A673 (cell line): ENCODE results near the gene ABCC10. TPM values are rescaled to one million over a fixed set of nuclear protein-coding genes. Genes with fewer than 3 reads are reported as not detected.

ENCODE experiments used
- BruUV-seq: library from RNA; stranded (reverse); fragments of 400-500 nt; replicated peaks from 2 replicates; lab custom pipeline; 2021; lab: Mats Ljungman, UMichigan
- CTCF ChIA-PET: fragments of 300-600 bp; sonication (Branson Sonifier 250); formaldehyde crosslinking; loops from one replicate; lab custom pipeline; 2022; ENCODE audit warnings: antibody characterized with exemption; lab: Charles Lee
- POLR2A ChIA-PET: fragments of 300-600 bp; sonication (Branson Sonifier 250); formaldehyde crosslinking; loops from one replicate; lab custom pipeline; 2022; ENCODE audit warnings: antibody characterized with exemption; ENCODE audit not compliant: low non-redundant PET; lab: Charles Lee
- DNase-seq: peaks from one replicate; pipeline ENCODE4 v3.0.0-alpha.2; 2015; ENCODE audit warnings: low spot score
- H3K27ac ChIP-seq: fragments of 200-600 bp; sonication (generic); 2 replicates; pipeline ENCODE4 v1.5.1; 2016; ENCODE audit warnings: mixed run types, low read depth, mild to moderate bottlenecking, mixed read lengths, antibody characterized with exemption, low read length; ENCODE audit not compliant: poor library complexity, severe bottlenecking
- H3K27me3 ChIP-seq: fragments of 200-600 bp; sonication (generic); replicated peaks from 2 replicates; pipeline ENCODE4 v1.6.1; 2017; ENCODE audit warnings: mixed run types, low read depth, mild to moderate bottlenecking, mixed read lengths, antibody characterized with exemption, low read length; ENCODE audit not compliant: insufficient read depth, poor library complexity
- H3K36me3 ChIP-seq: fragments of 200-600 bp; sonication (generic); 2 replicates; pipeline ENCODE4 v1.6.1; 2016; ENCODE audit warnings: mixed run types, mild to moderate bottlenecking, mixed read lengths, antibody characterized with exemption, low read length; ENCODE audit not compliant: insufficient read depth, poor library complexity, severe bottlenecking
- H3K4me1 ChIP-seq: fragments of 200-600 bp; sonication (generic); 2 replicates; pipeline ENCODE4 v1.6.1; 2017; ENCODE audit warnings: mixed run types, mild to moderate bottlenecking, mixed read lengths, antibody characterized with exemption, low read length; ENCODE audit not compliant: insufficient read depth, poor library complexity, severe bottlenecking
- H3K4me3 ChIP-seq: fragments of 200-600 bp; sonication (generic); 2 replicates; pipeline ENCODE4 v1.5.1; 2016; ENCODE audit warnings: low read depth, mixed run types, mild to moderate bottlenecking, mixed read lengths, low read length; ENCODE audit not compliant: poor library complexity, severe bottlenecking
- H3K9me3 ChIP-seq: fragments of 200-600 bp; sonication (generic); 2 replicates; pipeline ENCODE4 v1.6.1; 2016; ENCODE audit warnings: mixed run types, low read depth, mild to moderate bottlenecking, mixed read lengths, antibody characterized with exemption, low read length; ENCODE audit not compliant: poor library complexity, severe bottlenecking
- EZH2 ChIP-seq: fragments of 200-600 bp; sonication (generic); IDR thresholded peaks from 2 replicates; pipeline ENCODE4 v1.6.1; 2017; ENCODE audit warnings: borderline replicate concordance, low read depth, mild to moderate bottlenecking, mixed read lengths, antibody characterized with exemption, low read length; ENCODE audit not compliant: poor library complexity, severe bottlenecking
- intact Hi-C: fragments of 100-400 bp; cut with micrococcal nuclease; formaldehyde crosslinking; loops from one replicate; pipeline ENCODE4 v1.10.0; 2022; ENCODE audit not compliant: unreplicated experiment
- total RNA-seq: library from RNA; stranded (reverse); gene quantifications from 2 replicates; pipeline ENCODE4 v1.2.3, GENCODE V29; 2021
- TF ChIP-seq, protein P1 (sequence below): fragments of 300-800, 200-600 bp; sonication (generic); conservative IDR thresholded peaks from 2 replicates; pipeline ENCODE4 v1.5.1; 2017; ENCODE audit warnings: low read depth, mild to moderate bottlenecking, antibody characterized with exemption, low read length, moderate library complexity, mixed read lengths

The ABCC10 gene
- total RNA-seq, 1 experiment from 2014 or later, result 46.4 TPM

DNA sequence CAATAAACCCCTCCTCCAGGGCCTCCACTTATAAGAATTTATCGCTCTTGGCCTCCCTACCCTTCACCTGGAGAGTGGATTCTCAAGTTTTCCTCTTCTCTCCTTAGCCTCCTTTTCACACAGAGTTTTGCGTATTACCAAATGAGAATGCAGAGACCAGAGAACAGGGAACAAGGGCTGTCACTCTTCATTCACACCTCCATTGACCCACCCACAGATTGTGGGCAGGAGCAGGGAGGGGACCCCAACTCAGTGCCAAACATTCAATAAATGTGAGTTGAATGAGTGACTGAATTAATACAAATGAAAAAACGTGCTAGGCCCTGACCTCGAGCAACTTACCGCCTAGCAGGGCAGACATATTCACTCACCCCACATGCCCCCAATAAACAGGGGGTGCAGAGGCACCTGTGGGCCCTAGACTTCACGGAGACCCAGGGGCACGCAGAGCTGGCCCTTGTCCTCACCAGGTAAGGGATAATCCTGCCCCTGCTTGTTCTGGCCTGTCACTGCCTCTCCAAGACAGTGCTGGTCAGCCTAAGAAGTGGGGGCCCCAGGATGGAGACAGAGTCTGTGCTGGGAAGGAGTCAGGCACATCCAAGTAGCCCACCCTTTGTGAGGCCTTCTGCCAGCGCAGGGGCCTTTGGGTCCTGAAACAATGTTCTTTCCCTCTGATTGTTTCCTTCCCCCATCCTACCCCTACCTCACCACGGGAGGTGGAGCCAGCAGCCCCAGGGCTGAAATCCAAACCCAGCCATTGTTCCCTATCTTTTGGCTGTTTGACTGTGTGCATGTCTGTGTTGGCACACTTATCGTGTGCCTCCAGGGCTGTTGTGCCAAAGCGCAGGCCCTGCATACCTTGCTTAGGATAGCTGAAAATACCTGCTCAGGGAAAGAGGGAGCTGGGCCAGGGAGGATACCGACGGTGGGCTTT is 41.7 kb downstream of the ABCC10 start:
- intact Hi-C loops, result no loop called here
- Histone ChIP-seq H3K9me3 (no peaks in the 10 kb centered on the region), H3K27ac (no peak overlapping the region), H3K36me3 (no peaks in the 10 kb centered on the region), H3K4me3 (no peak overlapping the region), H3K27me3 (no peaks in the 10 kb centered on the region), H3K4me1 (no peaks in the 10 kb centered on the region)
- ChIA-PET POLR2A (no interaction called here), CTCF (no interaction called here)
- no TSS peak for BruUV-seq
- TF ChIP-seq, protein P1, sequence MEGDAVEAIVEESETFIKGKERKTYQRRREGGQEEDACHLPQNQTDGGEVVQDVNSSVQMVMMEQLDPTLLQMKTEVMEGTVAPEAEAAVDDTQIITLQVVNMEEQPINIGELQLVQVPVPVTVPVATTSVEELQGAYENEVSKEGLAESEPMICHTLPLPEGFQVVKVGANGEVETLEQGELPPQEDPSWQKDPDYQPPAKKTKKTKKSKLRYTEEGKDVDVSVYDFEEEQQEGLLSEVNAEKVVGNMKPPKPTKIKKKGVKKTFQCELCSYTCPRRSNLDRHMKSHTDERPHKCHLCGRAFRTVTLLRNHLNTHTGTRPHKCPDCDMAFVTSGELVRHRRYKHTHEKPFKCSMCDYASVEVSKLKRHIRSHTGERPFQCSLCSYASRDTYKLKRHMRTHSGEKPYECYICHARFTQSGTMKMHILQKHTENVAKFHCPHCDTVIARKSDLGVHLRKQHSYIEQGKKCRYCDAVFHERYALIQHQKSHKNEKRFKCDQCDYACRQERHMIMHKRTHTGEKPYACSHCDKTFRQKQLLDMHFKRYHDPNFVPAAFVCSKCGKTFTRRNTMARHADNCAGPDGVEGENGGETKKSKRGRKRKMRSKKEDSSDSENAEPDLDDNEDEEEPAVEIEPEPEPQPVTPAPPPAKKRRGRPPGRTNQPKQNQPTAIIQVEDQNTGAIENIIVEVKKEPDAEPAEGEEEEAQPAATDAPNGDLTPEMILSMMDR, result no peak
- no peak for TF ChIP-seq EZH2
- DNase-seq, result no peak

DNA sequence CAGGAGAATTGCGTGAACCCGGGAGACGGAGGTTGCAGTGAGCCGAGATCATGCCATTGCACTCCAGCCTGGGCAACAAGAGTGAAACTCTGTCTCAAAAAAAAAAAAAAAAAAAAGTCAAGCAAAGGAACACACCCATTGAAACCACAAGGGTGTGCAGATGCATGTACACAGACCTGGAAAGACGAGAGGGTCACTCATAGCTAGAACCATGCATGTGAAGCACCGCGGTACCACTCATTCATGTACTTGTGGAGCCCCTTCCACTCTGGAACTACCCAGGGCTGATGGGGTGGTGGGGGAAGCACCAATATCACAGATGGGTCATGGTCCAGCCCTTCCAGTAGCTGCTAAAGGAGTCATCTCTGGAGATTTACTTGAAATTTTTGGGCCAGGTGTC is 42.6 kb downstream of the ABCC10 start:
- Histone ChIP-seq H3K4me3 (no peak overlapping the region), H3K36me3 (no peaks in the 10 kb centered on the region), H3K4me1 (no peaks in the 10 kb centered on the region), H3K27ac (no peak overlapping the region), H3K27me3 (no peaks in the 10 kb centered on the region), H3K9me3 (no peaks in the 10 kb centered on the region)
- no TSS peak for BruUV-seq
- TF ChIP-seq EZH2, result no peak
- TF ChIP-seq, protein P1, result no peak
- DNase-seq, result no peak
- POLR2A ChIA-PET, result no interaction called here
- CTCF ChIA-PET, result no interaction called here
- intact Hi-C loops, result no loop called here

DNA sequence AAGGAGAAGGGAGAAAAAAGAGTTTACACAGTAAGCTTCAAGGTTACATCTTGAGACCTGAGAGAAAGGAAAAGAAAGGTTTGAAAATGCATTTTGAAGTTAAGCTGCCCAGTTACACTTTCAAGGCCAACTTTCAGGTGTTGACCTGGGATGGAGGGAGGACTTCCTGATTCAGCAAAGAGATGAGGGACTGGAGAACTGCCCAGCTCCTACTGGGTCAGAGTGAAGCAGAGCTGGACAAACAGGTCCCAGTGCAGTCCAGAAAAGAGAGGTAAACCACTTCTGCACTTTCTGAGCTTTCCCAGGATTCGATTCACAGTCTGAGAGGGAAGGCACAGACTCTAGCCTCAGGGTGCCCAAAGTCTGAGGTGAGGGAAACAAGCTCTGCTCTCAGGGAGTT is 44.1 kb downstream of the ABCC10 start:
- Histone ChIP-seq H3K9me3 (no peaks in the 10 kb centered on the region), H3K4me3 (no peak overlapping the region), H3K4me1 (no peaks in the 10 kb centered on the region), H3K27me3 (no peaks in the 10 kb centered on the region), H3K27ac (no peak overlapping the region), H3K36me3 (no peaks in the 10 kb centered on the region)
- no peak for DNase-seq
- TF ChIP-seq, protein P1, result no peak
- TF ChIP-seq EZH2, result no peak
- ChIA-PET POLR2A (no interaction called here), CTCF (no interaction called here)
- BruUV-seq, result no TSS peak
- intact Hi-C loops, result no loop called here
